LNCaP clone FGC (cell line): ENCODE data around the gene MET.

Source experiments
- DNase-seq: peaks from one replicate; pipeline ENCODE4 v3.0.0-alpha.2; 2011; ENCODE audit warnings: low read depth
- H3K4me3 ChIP-seq: 2 replicates; pipeline ENCODE4 v1.5.1; 2011; ENCODE audit warnings: mild to moderate bottlenecking, low read depth, low read length, control low read depth
- TF ChIP-seq, protein P1 (sequence below): IDR thresholded peaks from 2 replicates; pipeline ENCODE4 v1.5.1; 2012; ENCODE audit warnings: mild to moderate bottlenecking; ENCODE audit not compliant: control insufficient read depth, insufficient read depth; ENCODE audit errors: extremely low read depth

The MET gene

DNA sequence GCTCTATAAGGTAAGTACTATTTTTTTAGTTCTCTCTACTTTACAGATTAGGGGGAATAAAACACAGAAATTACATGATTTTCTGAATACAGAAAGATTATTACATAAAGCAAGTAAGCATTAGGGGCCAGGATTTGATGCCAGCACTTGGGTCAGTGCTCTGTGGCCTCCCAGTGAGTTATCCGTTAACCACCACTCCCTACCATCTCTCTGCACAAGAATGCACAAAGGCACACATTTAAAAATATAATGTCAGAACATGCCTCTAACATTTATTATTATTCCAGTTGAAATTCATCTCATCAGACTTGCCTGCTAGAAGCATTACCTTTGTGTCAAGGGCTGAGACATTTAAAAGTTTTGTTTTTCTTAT is 59.0 kb downstream of the MET start:
- TF ChIP-seq, protein P1, sequence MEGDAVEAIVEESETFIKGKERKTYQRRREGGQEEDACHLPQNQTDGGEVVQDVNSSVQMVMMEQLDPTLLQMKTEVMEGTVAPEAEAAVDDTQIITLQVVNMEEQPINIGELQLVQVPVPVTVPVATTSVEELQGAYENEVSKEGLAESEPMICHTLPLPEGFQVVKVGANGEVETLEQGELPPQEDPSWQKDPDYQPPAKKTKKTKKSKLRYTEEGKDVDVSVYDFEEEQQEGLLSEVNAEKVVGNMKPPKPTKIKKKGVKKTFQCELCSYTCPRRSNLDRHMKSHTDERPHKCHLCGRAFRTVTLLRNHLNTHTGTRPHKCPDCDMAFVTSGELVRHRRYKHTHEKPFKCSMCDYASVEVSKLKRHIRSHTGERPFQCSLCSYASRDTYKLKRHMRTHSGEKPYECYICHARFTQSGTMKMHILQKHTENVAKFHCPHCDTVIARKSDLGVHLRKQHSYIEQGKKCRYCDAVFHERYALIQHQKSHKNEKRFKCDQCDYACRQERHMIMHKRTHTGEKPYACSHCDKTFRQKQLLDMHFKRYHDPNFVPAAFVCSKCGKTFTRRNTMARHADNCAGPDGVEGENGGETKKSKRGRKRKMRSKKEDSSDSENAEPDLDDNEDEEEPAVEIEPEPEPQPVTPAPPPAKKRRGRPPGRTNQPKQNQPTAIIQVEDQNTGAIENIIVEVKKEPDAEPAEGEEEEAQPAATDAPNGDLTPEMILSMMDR: no peak
- no peak overlapping the region for H3K4me3 ChIP-seq
- no peak for DNase-seq

DNA sequence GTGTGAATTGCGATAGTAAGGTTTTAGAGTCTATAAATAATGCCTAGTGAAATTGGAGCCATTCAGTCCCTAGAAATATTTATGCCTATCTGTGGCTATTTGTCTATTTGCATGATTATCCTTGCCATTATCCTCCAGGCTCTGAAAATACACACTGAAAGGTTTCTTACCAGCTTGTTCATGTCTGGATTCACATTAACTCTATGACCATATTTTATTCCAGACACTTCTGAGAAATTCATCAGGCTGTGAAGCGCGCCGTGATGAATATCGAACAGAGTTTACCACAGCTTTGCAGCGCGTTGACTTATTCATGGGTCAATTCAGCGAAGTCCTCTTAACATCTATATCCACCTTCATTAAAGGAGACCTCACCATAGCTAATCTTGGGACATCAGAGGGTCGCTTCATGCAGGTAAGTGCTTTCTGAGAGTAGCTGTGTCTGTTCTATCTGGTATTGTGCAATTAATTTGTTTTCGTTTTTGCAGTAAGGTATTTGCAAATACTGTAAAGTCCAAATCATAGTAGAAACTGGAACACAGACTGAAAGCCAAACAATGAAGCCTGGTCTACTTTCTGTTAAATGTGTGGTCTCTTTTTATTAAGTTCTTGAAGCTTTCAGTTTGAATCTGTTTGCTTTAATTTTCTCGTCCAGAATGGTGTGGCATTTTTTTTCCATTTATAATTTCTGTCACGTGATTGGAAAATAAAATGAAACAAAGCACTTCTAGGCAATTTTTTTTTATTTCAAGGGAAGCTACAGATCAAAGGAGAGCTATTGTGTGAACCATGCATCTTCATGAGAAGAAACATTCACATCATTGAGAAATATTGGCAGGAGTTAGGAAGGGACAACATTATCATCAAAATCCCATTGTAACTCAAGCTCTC is 59.7 kb downstream of the MET start:
- TF ChIP-seq, protein P1: no peak
- DNase-seq: no peak
- no peak overlapping the region for H3K4me3 ChIP-seq

DNA sequence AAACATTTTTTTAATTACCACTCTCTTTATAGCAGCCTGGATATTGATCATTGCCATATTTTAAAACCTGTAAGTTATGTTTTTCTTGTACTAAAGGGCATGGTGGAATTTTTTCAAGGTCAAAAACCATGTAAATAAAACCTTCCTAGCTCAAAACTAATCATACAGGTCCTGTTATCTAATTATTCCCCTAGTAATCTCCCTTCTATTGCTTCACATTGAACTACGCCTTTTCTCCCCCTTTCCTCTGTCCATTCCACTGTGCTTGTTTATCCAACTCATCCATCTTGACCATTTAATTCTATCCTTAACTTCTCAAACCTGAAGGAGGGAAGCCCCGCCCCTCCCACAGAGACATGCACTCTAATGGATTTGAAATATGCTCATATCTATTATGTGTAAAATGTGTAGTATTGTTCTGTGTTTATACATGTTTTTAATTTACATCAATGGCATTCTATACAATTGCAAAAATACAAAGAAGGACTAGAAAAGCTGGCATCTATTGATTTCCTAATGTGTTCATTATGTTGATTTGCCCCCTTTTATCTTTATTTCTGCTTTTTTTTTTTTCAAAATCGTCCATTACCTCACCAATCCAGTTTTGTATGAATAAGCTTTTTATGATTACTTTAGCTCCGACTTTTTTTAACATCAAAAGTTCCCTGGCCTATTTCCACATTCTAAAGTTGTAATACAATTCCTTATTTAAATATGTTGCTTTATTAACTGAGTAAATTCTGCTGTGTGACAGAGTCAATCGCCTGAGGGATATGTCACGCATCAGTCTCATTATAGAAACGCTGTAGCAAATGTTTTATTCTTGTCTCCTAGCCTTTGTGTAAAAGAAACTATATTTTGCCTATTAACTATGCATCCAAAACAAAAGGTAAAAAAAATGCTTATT is 61.0 kb downstream of the MET start:
- TF ChIP-seq, protein P1: no peak
- H3K4me3 ChIP-seq: no peak overlapping the region
- DNase-seq: no peak

DNA sequence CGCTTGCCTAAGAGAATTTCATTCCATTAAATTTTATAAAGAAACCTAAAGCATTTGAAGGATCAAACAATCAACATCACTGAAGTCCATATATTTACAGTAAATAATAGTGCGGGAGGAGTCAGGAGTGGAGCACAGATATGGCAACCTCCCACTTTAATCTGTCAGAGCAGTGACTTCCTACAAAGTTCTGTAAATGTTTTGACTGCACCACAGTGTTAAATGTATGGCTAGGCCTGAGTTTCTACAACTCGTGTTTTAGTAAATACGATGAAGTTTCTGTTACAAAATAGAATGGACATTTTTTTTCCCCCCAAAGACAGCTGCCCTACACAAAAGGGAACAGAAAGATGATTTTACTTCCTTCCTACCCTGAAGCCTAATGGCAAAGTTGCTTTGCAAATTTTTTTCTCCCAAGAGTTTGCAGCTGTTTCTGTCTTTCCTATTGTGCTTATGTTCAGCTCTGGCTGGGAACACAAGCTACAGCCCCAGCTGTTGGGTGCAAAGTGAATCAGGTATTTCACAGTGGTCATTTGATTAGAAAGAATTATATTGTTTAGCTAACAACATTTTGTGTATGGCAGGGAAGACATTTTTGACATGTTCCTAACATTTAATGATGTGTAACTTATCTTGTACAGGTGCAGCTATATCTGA is 62.1 kb downstream of the MET start:
- H3K4me3 ChIP-seq: no peak overlapping the region
- no peak for DNase-seq
- TF ChIP-seq, protein P1: no peak

DNA sequence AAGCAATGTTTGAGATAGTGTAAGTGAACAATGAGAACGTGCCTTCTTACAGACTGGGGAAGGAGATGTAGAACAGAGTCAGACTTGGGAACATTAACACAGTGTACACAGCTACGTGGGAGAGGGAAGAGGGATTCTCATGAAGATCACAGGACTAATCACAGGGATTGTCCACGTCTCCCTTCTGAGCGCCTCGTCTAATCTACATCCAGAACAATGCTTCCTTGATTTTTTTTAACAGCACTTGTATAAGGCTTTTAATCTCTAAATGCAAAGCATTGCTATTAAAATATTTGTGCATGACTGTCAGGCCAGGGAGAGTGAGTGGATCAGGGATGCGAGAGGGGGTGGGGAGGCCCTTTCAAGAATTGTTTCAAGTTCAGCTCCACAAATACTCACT is 62.7 kb downstream of the MET start:
- TF ChIP-seq, protein P1: no peak
- DNase-seq: no peak
- H3K4me3 ChIP-seq: no peak overlapping the region

DNA sequence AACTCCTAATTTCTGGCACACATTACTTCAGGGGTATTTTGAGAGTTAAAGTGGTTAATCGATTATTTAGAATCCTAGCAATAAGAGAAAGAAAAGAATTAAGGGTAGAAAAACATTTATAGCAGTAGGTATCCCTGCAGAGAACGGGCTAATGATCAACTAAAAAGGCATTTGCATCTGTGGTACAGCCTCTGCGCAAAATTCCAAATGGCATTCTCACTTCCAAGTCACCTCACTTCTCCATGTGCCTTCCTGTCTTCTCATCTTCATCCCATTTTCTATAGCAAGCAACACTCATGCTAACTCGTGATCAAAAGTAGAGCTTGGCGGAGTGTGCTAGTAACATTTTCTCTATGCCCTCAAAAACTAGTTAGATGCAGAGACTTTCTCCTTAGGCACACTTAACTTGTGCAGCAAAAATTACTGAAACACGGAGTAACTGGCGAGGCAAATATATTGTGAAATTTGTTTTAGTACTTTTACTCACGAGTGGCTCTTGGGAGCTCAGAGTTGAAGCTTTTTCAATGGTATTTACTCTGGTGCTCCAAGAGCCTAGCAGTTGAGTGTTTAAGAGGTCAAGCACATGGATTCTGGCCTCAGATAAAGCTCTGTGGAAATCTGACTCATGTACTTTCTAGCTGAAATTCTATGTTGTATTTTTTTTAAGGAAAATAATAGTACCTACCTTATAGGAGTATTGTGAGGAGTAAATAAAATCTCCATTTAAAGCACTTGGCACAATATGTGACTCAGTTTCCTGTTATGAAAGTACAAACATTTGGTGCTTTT is 65.1 kb downstream of the MET start:
- no peak for DNase-seq
- TF ChIP-seq, protein P1: no peak
- H3K4me3 ChIP-seq: no peak overlapping the region
